GM19455 (cell line): ENCODE results near the gene C3orf33.
"Not testable (repeated sequence)": the region's sequence is repeated elsewhere in the genome, so short reads cannot be mapped to it uniquely, and the experiment has no call there.

Experiments
- ATAC-seq: cut with Tn5 transposase; IDR thresholded peaks from one replicate; pipeline ENCODE4 v1.9.1; 2021; ENCODE audit not compliant: unreplicated experiment

The C3orf33 gene

GRCh38 chr3:155805802-155806618, at the start of gene C3orf33:
Gene C3orf33, minus strand, starts transcription at chr3:155806278. Its CDS starts 26 bp downstream, at chr3:155806252.
- ATAC-seq: peak; percentile 98

GRCh38 chr3:155854141-155854940, 48.3 kb upstream of the C3orf33 start, which contains the start of gene SLC33A1:
Gene SLC33A1, minus strand, starts transcription at chr3:155854427. Its CDS starts 430 bp downstream, at chr3:155853997.
- ATAC-seq: peak; percentile 95

- peak; percentile 12 for ATAC-seq
Measured at GRCh38 chr3:155853214-155854140, 47.4 kb upstream of the C3orf33 start.

- ATAC-seq: no peak
Measured at GRCh38 chr3:155852341-155852740, 46.3 kb upstream of the C3orf33 start.

GRCh38 chr3:155849404-155849803, 43.3 kb upstream of the C3orf33 start:
- not testable (repeated sequence) for ATAC-seq

- no peak for ATAC-seq
Measured at GRCh38 chr3:155847993-155848392, 41.9 kb upstream of the C3orf33 start.

- no peak for ATAC-seq
Measured at GRCh38 chr3:155846119-155846518, 40.0 kb upstream of the C3orf33 start.

GRCh38 chr3:155843569-155843968, 37.5 kb upstream of the C3orf33 start:
- no peak for ATAC-seq

GRCh38 chr3:155835341-155836071, 29.4 kb upstream of the C3orf33 start:
- ATAC-seq: no peak

GRCh38 chr3:155828490-155829098, 22.5 kb upstream of the C3orf33 start:
- ATAC-seq: not testable (repeated sequence)

GRCh38 chr3:155815030-155815545, 9.0 kb upstream of the C3orf33 start:
- ATAC-seq: no peak

GRCh38 chr3:155813224-155813623, 7.1 kb upstream of the C3orf33 start:
- not testable (repeated sequence) for ATAC-seq

- ATAC-seq: no peak
Measured at GRCh38 chr3:155809181-155809580, 3.1 kb upstream of the C3orf33 start.

GRCh38 chr3:155807823-155808222, 1.7 kb upstream of the C3orf33 start:
- ATAC-seq: no peak

GRCh38 chr3:155805204-155805801, 775 bp downstream of the C3orf33 start:
- peak; percentile 2 for ATAC-seq

- ATAC-seq: no peak
Measured at GRCh38 chr3:155804323-155804722, 1.8 kb downstream of the C3orf33 start.

- no peak for ATAC-seq
Measured at GRCh38 chr3:155792532-155792931, 13.5 kb downstream of the C3orf33 start.

- no peak for ATAC-seq
Measured at GRCh38 chr3:155791190-155791589, 14.9 kb downstream of the C3orf33 start.
